Ascending aorta (tissue), 2 donors: ENCODE measurements around the gene OSBPL6. TPM values are rescaled to one million over a fixed set of nuclear protein-coding genes. Genes with fewer than 3 reads are reported as not detected.
"Not testable (repeated sequence)": the region's sequence is repeated elsewhere in the genome, so short reads cannot be mapped to it uniquely, and the experiment has no call there.

Experiments used
- DNase-seq, 2 donors: peaks; one replicate each; pipeline ENCODE4 v3.0.0-alpha.2; 2019; ENCODE audit warnings: low spot score in 2 of 2
- H3K27ac ChIP-seq, 2 donors: fragments of 200-600 bp; sonication (generic); one replicate each; pipeline ENCODE4 v1.5.1; 2016 to 2017; ENCODE audit warnings: mild to moderate bottlenecking in 1 of 2
- H3K27me3 ChIP-seq: fragments of 200-600 bp; sonication (generic); one replicate; pipeline ENCODE4 v1.5.1; 2017
- H3K36me3 ChIP-seq, 2 donors: fragments of 200-600 bp; sonication (generic); one replicate each; pipeline ENCODE4 v1.5.1; 2016
- H3K4me1 ChIP-seq, 2 donors: fragments of 200-600 bp; sonication (generic); one replicate each; pipeline ENCODE4 v1.5.1; 2016 to 2017; ENCODE audit warnings: mild to moderate bottlenecking in 1 of 2
- H3K4me3 ChIP-seq, 2 donors: fragments of 200-600 bp; sonication (generic); one replicate each; pipeline ENCODE4 v1.5.1; 2016 to 2017; ENCODE audit warnings: mild to moderate bottlenecking in 1 of 2
- H3K9me3 ChIP-seq, 2 donors: fragments of 200-600 bp; sonication (generic); one replicate each; pipeline ENCODE4 v1.5.1; 2016
- intact Hi-C: fragments of 100-400 bp; cut with DNase I; formaldehyde crosslinking; loops from one replicate; pipeline ENCODE4 v1.15.1; 2023
- total RNA-seq: library from RNA; depleted of rRNA; stranded (reverse); fragments of >200 nt; gene quantifications from one replicate; pipeline ENCODE4 v1.1.0, GENCODE V29; 2016
- TF ChIP-seq, protein P1 (sequence below), 3 experiments: fragments of 200-600 bp in 2 of 3; fragments of 450-650 bp in 1 of 3; sonication (generic) in 2 of 3; IDR thresholded peaks; one replicate each; pipeline ENCODE4 v1.5.1; 2016 to 2019; ENCODE audit warnings: antibody characterized with exemption in 3 of 3, mild to moderate bottlenecking in 1 of 3, moderate library complexity in 1 of 3

The OSBPL6 gene
- total RNA-seq, 1 donor from 2014 or later = 1.4 TPM

DNA sequence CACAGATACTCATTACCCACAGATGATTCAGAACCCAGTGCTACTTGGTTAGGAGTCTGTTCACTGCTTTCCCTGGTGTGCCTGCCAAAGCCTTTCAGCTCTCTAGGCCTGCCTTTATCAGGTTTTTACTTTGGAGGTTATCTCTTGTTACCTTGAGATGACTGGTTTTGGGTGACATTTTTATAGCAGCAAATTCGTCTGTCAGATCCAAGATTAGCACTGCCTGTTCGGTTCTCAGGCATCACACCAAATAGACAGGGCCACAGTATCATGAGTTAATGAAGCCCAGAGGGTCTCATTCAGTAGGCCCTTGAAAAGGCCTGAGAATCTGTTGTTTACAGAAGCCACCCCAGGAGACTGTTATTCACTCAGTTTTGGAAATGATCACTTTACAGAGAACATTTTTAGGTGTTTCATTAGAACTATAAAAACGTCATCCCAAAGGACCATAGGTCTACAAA lies 121.2 kb downstream of the OSBPL6 start:
- DNase-seq = no peak
- no peak overlapping the region for H3K4me3 ChIP-seq
- no peaks in the 10 kb centered on the region for H3K4me1 ChIP-seq
- TF ChIP-seq, protein P1, sequence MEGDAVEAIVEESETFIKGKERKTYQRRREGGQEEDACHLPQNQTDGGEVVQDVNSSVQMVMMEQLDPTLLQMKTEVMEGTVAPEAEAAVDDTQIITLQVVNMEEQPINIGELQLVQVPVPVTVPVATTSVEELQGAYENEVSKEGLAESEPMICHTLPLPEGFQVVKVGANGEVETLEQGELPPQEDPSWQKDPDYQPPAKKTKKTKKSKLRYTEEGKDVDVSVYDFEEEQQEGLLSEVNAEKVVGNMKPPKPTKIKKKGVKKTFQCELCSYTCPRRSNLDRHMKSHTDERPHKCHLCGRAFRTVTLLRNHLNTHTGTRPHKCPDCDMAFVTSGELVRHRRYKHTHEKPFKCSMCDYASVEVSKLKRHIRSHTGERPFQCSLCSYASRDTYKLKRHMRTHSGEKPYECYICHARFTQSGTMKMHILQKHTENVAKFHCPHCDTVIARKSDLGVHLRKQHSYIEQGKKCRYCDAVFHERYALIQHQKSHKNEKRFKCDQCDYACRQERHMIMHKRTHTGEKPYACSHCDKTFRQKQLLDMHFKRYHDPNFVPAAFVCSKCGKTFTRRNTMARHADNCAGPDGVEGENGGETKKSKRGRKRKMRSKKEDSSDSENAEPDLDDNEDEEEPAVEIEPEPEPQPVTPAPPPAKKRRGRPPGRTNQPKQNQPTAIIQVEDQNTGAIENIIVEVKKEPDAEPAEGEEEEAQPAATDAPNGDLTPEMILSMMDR (IDR thresholded peaks at IDR 0.05) = no peak
- H3K27me3 ChIP-seq = no peaks in the 10 kb centered on the region
- intact Hi-C loops = no loop called here
- no peak overlapping the region for H3K27ac ChIP-seq
- H3K36me3 ChIP-seq = no peaks in the 10 kb centered on the region
- H3K9me3 ChIP-seq = no peaks in the 10 kb centered on the region

DNA sequence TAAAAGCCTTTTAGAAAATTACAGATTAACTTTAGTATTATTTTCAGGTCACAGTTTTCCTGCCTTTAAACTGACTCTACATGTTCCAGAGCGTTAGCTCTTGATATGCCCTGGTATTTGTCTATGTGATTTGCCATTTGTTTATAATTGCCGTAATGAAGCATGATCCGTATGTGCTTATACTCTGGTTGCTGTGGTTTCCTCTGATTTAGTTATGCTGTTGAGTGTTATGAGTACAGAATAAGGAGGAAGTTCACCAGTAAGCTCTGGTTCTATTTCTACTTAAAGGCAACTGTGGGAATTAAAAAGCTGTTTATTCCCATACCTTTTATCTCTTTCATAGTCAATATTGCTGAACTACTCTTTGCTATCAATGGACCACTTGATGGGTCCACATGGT lies 123.5 kb downstream of the OSBPL6 start:
- no peaks in the 10 kb centered on the region for H3K9me3 ChIP-seq
- H3K36me3 ChIP-seq = no peaks in the 10 kb centered on the region
- no peaks in the 10 kb centered on the region for H3K27me3 ChIP-seq
- intact Hi-C loops = no loop called here
- DNase-seq = no peak
- H3K4me1 ChIP-seq = no peaks in the 10 kb centered on the region
- H3K27ac ChIP-seq = no peak overlapping the region
- H3K4me3 ChIP-seq = no peak overlapping the region
- TF ChIP-seq, protein P1 (IDR thresholded peaks at IDR 0.05) = no peak

DNA sequence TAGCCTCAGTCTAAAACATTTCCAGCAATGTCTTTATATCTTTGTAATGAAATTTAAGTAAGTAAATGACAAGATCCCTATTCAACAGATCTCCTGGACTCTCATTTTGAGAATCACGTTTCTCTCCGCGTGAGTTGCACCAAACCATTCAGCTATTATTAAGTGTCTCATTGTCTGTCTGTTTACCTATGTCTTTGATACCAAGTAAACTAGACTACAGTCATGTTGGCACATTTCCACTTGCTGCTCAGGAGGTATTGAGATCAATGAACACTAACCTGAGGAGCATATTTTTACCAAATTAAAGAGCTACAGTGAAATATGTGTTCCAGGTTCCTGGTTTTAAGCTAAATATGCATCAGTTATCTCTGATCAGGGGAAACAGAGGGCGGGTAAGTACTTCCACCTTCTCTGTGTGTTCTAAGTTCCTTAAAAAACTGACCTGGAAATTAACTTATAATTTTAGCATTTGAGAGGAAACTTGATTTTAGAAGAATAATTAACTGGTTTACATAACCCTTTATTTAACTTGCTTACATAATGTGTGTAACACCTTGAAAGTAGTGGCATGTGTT lies 125.8 kb downstream of the OSBPL6 start:
- TF ChIP-seq, protein P1 (IDR thresholded peaks at IDR 0.05) = no peak
- no peak for DNase-seq
- H3K36me3 ChIP-seq = no peaks in the 10 kb centered on the region
- intact Hi-C loops = no loop called here
- no peak overlapping the region for H3K4me3 ChIP-seq
- H3K27ac ChIP-seq = no peak overlapping the region
- no peaks in the 10 kb centered on the region for H3K4me1 ChIP-seq
- no peaks in the 10 kb centered on the region for H3K27me3 ChIP-seq
- H3K9me3 ChIP-seq = no peaks in the 10 kb centered on the region

DNA sequence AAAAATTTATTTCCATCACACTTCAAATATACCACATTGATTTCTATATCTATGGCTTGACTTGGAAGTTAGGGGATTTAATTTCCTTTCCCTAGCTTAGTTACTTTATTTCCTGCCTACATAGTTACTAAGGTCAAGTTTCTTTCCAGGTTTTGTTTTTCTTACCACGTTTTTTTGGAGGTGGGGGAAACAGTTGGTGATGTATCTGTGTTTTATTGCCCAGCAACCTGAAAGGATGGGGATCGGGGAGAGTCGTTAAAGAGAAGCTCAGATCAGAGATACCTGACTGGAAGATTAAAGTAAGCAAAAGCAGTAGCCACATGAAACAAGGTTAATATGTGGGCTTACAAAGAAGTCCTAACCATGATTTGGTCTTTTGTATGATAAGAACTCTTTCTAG lies 127.8 kb downstream of the OSBPL6 start:
- H3K36me3 ChIP-seq = no peaks in the 10 kb centered on the region
- no peaks in the 10 kb centered on the region for H3K27me3 ChIP-seq
- no peak for DNase-seq

DNA sequence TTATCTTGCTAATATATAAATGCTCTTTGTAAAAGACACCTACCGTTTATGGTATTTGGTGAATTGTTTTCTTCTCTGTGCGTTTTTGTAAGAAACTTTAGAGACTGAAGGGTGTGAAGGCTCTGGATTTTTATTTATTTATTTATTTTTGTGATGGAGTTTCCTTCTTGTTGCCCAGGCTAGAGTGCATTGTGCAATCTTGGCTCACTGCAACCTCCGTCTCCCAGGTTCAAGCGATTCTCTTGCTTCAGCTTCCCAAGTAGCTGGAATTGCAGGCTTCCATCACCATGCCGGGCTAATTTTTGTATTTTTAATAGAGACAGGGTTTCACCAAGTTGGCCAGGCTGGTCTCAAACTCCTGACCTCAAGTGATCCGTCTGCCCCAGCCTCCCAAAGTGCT lies 129.0 kb downstream of the OSBPL6 start:
- H3K36me3 ChIP-seq, H3K9me3 ChIP-seq, H3K4me3 ChIP-seq, H3K4me1 ChIP-seq, H3K27me3 ChIP-seq, intact Hi-C loops, H3K27ac ChIP-seq, DNase-seq: not testable (repeated sequence)

More for the DNA sequence above, 127.8 kb downstream of the OSBPL6 start:
- TF ChIP-seq, protein P1 (IDR thresholded peaks at IDR 0.05) = no peak
- no peak overlapping the region for H3K27ac ChIP-seq
- H3K9me3 ChIP-seq = no peaks in the 10 kb centered on the region
- H3K4me3 ChIP-seq = no peak overlapping the region
- intact Hi-C loops = no loop called here
- H3K4me1 ChIP-seq = no peaks in the 10 kb centered on the region

DNA sequence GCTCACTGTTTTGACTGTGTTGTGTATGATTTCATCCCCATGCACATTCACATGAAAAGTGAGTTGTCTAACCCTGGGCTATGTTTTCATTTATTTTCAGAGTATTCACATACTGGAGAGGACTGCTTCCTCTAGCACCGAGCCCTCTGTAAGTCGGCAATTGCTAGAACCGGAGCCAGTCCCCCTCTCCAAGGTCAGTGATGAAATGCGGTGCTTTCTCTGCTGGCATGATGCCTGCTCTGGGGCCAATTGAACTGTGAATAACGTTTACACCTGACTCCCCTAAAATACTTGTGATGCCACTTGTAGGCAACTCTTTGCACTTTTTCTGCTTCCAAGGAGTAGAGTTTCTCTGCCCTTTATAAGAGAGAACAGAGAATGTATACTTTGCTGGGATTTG lies 129.8 kb downstream of the OSBPL6 start:
- Histone ChIP-seq H3K27ac (no peak overlapping the region), H3K9me3 (no peaks in the 10 kb centered on the region), H3K4me1 (no peaks in the 10 kb centered on the region), H3K4me3 (no peak overlapping the region), H3K27me3 (no peaks in the 10 kb centered on the region), H3K36me3 (no peaks in the 10 kb centered on the region)
- TF ChIP-seq, protein P1 (IDR thresholded peaks at IDR 0.05) = no peak
- intact Hi-C loops = no loop called here
- DNase-seq = no peak
